Activated CD4-positive, alpha-beta T cell treated with anti-CD3 and anti-CD28 coated beads, Interleukin-2, Interleukin-4, amounts not matched to agents 100 ng/mL and 50 ng/mL, durations not matched to agents 16 hours and 8 hours (primary cell): ENCODE data around the gene COL4A1.

Experiments
- DNase-seq: peaks from one replicate; pipeline ENCODE4 v3.0.0-alpha.2; 2020; ENCODE audit warnings: low spot score

COL4A1 gene

GRCh38 chr13:110308656-110309359 lies 1.9 kb upstream of the COL4A1 start:
- no peak for DNase-seq

- no peak for DNase-seq
Measured at GRCh38 chr13:110307767-110308655, 1.1 kb upstream of the COL4A1 start.

- no peak for DNase-seq
Measured at GRCh38 chr13:110306340-110306959, 507 bp downstream of the COL4A1 start.

GRCh38 chr13:110305949-110306339 lies 1.0 kb downstream of the COL4A1 start:
- no peak for DNase-seq

- DNase-seq: no peak
Measured at GRCh38 chr13:110305544-110305943, 1.4 kb downstream of the COL4A1 start.

GRCh38 chr13:110305001-110305400 lies 2.0 kb downstream of the COL4A1 start:
- DNase-seq: no peak

- DNase-seq: no peak
Measured at GRCh38 chr13:110304256-110304655, 2.7 kb downstream of the COL4A1 start.

- DNase-seq: no peak
Measured at GRCh38 chr13:110303644-110304043, 3.3 kb downstream of the COL4A1 start.

GRCh38 chr13:110302997-110303396 lies 4.0 kb downstream of the COL4A1 start:
- no peak for DNase-seq

GRCh38 chr13:110301606-110302553 lies 5.1 kb downstream of the COL4A1 start:
- DNase-seq: no peak

- DNase-seq: no peak
Measured at GRCh38 chr13:110301083-110301482, 5.9 kb downstream of the COL4A1 start.

- DNase-seq: no peak
Measured at GRCh38 chr13:110300090-110300815, 6.7 kb downstream of the COL4A1 start.

- DNase-seq: no peak
Measured at GRCh38 chr13:110299283-110299840, 7.6 kb downstream of the COL4A1 start.

- DNase-seq: peak; percentile 51
Measured at GRCh38 chr13:110298505-110299282, 8.3 kb downstream of the COL4A1 start.

GRCh38 chr13:110297766-110298504 lies 9.0 kb downstream of the COL4A1 start:
- no peak for DNase-seq

GRCh38 chr13:110297011-110297410 lies 9.9 kb downstream of the COL4A1 start:
- no peak for DNase-seq

- no peak for DNase-seq
Measured at GRCh38 chr13:110294622-110295021, 12.3 kb downstream of the COL4A1 start.

GRCh38 chr13:110294146-110294545 lies 12.8 kb downstream of the COL4A1 start:
- DNase-seq: no peak

- DNase-seq: no peak
Measured at GRCh38 chr13:110293649-110294048, 13.3 kb downstream of the COL4A1 start.
